ENCODE data around the gene FOXO1.

GRCh38 chr13:40522282-40522681 lies 144.2 kb downstream of the FOXO1 start:
- no peak for TF ChIP-seq POLR2A (IDR thresholded peaks at IDR 0.05; ENCODE audit: low read depth, low read length)
- no peak for TF ChIP-seq POLR2AphosphoS5 (IDR thresholded peaks at IDR 0.05; ENCODE audit: low read depth, low read length)
- TF ChIP-seq TAF1 (IDR thresholded peaks at IDR 0.05; ENCODE audit: borderline replicate concordance, low read depth, low read length) = no peak

All from GM12892 (cell line).